Ovary (tissue), 9 donors: ENCODE data around the gene FGD5. TPM values are rescaled to one million over a fixed set of nuclear protein-coding genes. Genes with fewer than 3 reads are reported as not detected.
A peak's percentile ranks its signal among the peaks of the same experiment; 100 is the strongest.

Experiments
- DNase-seq, 5 donors: peaks; one replicate each; pipeline ENCODE4 v3.0.0-alpha.2; 2019 to 2020
- H3K27ac ChIP-seq, 2 donors: fragments of 200-600 bp; one replicate each; pipeline versions ENCODE4 v1.5.1 to v1.8.0; 2019 to 2022
- H3K27me3 ChIP-seq: fragments of 200-600 bp; one replicate; pipeline ENCODE4 v1.8.0; 2022
- H3K36me3 ChIP-seq: fragments of 200-600 bp; sonication (generic); one replicate; pipeline ENCODE4 v1.5.1; 2019
- H3K4me1 ChIP-seq: one replicate; pipeline ENCODE4 v1.8.1; 2013; ENCODE audit warnings: mild to moderate bottlenecking, moderate library complexity; ENCODE audit not compliant: insufficient read depth
- H3K4me3 ChIP-seq: fragments of 200-600 bp; sonication (generic); one replicate; pipeline ENCODE4 v1.5.1; 2017
- H3K9me3 ChIP-seq, 2 donors: fragments of 200-600 bp in 1 of 2; sonication (generic) in 1 of 2; one replicate each; pipeline versions ENCODE4 v1.5.1 to v1.8.1; 2013 to 2019; ENCODE audit warnings: mild to moderate bottlenecking in 1 of 2, moderate library complexity in 1 of 2
- EP300 ChIP-seq: sonication (generic); formaldehyde crosslinking; IDR thresholded peaks from one replicate; pipeline ENCODE4 v1.6.1; 2017; ENCODE audit warnings: antibody characterized with exemption
- POLR2A ChIP-seq: fragments of 450-650 bp; IDR thresholded peaks from one replicate; pipeline ENCODE4 v1.6.1; 2017; ENCODE audit warnings: antibody characterized with exemption, mild to moderate bottlenecking, moderate library complexity
- WGBS, 3 donors: extraction: QIAGEN DNeasy Blood & Tissue Kit in 1 of 3; methylation state at CpG; one replicate each; pipeline versions ENCODE4 v1.1.5 to v1.1.7; 2013 to 2017; 5-methylcytosine and 5-hydroxymethylcytosine counted together
- intact Hi-C, 4 donors: fragments of 100-400 bp; cut with DNase I; formaldehyde crosslinking; loops; one replicate each; pipeline versions ENCODE4 v1.11.0 to v1.15.1; 2022 to 2023
- polyA plus RNA-seq, 2 donors: library from polyadenylated mRNA; stranded (reverse); fragments of 200-250 nt in 1 of 2; fragments of 350-450 nt in 1 of 2; fragmentation: Illumina TruSeq in 1 of 2; extraction: RNeasy Lipid Tissue Mini Kit (QIAGEN cat#74804) in 1 of 2; gene quantifications; one replicate each; pipeline ENCODE4 v1.2.3, GENCODE V29; 2013 to 2014
- total RNA-seq, 7 donors: library from RNA; depleted of rRNA in 2 of 7; stranded (reverse); fragments of >200 nt in 2 of 7; fragmentation: NEBNext Ultra II Directional in 3 of 7; extraction: Animal tissue kit (Norgen Biotek cat#: 25700) in 3 of 7; gene quantifications; one replicate each; pipeline versions ENCODE4 v1.1.0 to v1.2.4, GENCODE V29; 2016 to 2023
- TF ChIP-seq, protein P1 (sequence below), 3 donors: fragments of 450-650 bp in 2 of 3; fragments of 200-600 bp in 1 of 3; IDR thresholded peaks; one replicate each; pipeline versions ENCODE4 v1.5.1 to v1.8.0; 2016 to 2022; ENCODE audit warnings: antibody characterized with exemption in 3 of 3, mild to moderate bottlenecking in 1 of 3
- donor health status: DM: no; HTN: no; CAD: no; lungs with moderate emphysema.
- donor health status: DM: no; HTN: no; CAD: no.
- donor health status: Bipolar disorder and iron deficiency.
- donor health status: DM: yes; HTN: yes; CAD: no.
- donor health status: DM: no; HTN: no; CAD: no.
- donor health status: DM: yes; HTN: yes; CAD: no.

Gene FGD5
- total and polyA plus RNA-seq, 9 donors = 5.1 to 38.3 (median 13.0) TPM

- H3K27ac ChIP-seq = no peak overlapping the region
- peak overlapping the region; percentile 82 for H3K4me3 ChIP-seq
- no peaks in the 10 kb centered on the region for H3K9me3 ChIP-seq
- H3K27me3 ChIP-seq = no peaks in the 10 kb centered on the region
- no peak for DNase-seq
- no peak for TF ChIP-seq EP300
- no peak for TF ChIP-seq POLR2A
- TF ChIP-seq, protein P1, sequence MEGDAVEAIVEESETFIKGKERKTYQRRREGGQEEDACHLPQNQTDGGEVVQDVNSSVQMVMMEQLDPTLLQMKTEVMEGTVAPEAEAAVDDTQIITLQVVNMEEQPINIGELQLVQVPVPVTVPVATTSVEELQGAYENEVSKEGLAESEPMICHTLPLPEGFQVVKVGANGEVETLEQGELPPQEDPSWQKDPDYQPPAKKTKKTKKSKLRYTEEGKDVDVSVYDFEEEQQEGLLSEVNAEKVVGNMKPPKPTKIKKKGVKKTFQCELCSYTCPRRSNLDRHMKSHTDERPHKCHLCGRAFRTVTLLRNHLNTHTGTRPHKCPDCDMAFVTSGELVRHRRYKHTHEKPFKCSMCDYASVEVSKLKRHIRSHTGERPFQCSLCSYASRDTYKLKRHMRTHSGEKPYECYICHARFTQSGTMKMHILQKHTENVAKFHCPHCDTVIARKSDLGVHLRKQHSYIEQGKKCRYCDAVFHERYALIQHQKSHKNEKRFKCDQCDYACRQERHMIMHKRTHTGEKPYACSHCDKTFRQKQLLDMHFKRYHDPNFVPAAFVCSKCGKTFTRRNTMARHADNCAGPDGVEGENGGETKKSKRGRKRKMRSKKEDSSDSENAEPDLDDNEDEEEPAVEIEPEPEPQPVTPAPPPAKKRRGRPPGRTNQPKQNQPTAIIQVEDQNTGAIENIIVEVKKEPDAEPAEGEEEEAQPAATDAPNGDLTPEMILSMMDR (IDR thresholded peaks at IDR 0.05) = no peak
- 15 to 21% (median 20%) methylated on average over 4 of the region's 4 CpGs for WGBS, 3 donors
- no peaks in the 10 kb centered on the region for H3K36me3 ChIP-seq
- intact Hi-C loops = loop anchor here in 1 of 4 donors (10.0 kb wide), 1 partner anchor 771 kb away; the partner anchor contains the start of genes LSM3 and XPC
- H3K4me1 ChIP-seq = peaks cover 6% of the 10 kb centered on the region
These were observed 127.5 kb downstream of the FGD5 start for GRCh38 chr3:14946236-14946635.

- Histone ChIP-seq H3K27ac (peak overlapping the region; percentile 99 to 100), H3K27me3 (no peaks in the 10 kb centered on the region), H3K4me3 (peak overlapping the region; percentile 82), H3K4me1 (peaks cover 6% of the 10 kb centered on the region), H3K9me3 (no peaks in the 10 kb centered on the region), H3K36me3 (no peaks in the 10 kb centered on the region)
- intact Hi-C loops = loop anchor here in 1 of 4 donors (10.0 kb wide), 1 partner anchor 772 kb away; the partner anchor contains the start of genes LSM3 and XPC
- 0 to 1% (median 1%) methylated on average over 8 of the region's 8 CpGs for WGBS, 3 donors
- DNase-seq = no peak
- TF ChIP-seq, protein P1 (IDR thresholded peaks at IDR 0.05) = no peak
- TF ChIP-seq EP300 (no peak), POLR2A (no peak)
These were observed 128.0 kb downstream of the FGD5 start for GRCh38 chr3:14946739-14947099.

- H3K4me3 ChIP-seq = peak within 1 kb of the TSS; percentile 82
These were observed 128.5 kb downstream of the FGD5 start, which contains the start of gene NR2C2 for GRCh38 chr3:14947100-14947885. NR2C2 (plus strand) TSS chr3:14947583; CDS start chr3:15003915, 56,332 bp downstream.

GRCh38 chr3:14947886-14948608 is 129.3 kb downstream of the FGD5 start:
- H3K27me3 ChIP-seq = no peaks in the 10 kb centered on the region
- no peaks in the 10 kb centered on the region for H3K9me3 ChIP-seq
- intact Hi-C loops = loop anchor here in 1 of 4 donors (10.0 kb wide), 1 partner anchor 773 kb away; the partner anchor contains the start of genes LSM3 and XPC
- H3K27ac ChIP-seq = peak overlapping the region; percentile 99 to 100
- no peaks in the 10 kb centered on the region for H3K36me3 ChIP-seq
- H3K4me3 ChIP-seq = peak overlapping the region; percentile 82
- TF ChIP-seq POLR2A = peak; percentile 17
- TF ChIP-seq EP300 = no peak
- WGBS, 3 donors = 0 to 1% (median 1%) methylated on average over 40 to 74 of the region's 79 CpGs
- H3K4me1 ChIP-seq = peaks cover 6% of the 10 kb centered on the region
- peak; percentile 97 to 98 (median 98) for DNase-seq

More at GRCh38 chr3:14947100-14947885, 128.5 kb downstream of the FGD5 start, which contains the start of gene NR2C2:
- Histone ChIP-seq H3K4me1 (peaks cover 6% of the 10 kb centered on the region), H3K9me3 (no peaks in the 10 kb centered on the region), H3K27me3 (no peaks in the 10 kb centered on the region), H3K36me3 (no peaks in the 10 kb centered on the region), H3K27ac (peak within 1 kb of the TSS; percentile 99 to 100)
- intact Hi-C loops = loop anchor here in 1 of 4 donors (10.0 kb wide), 1 partner anchor 772 kb away; the partner anchor contains the start of genes LSM3 and XPC
- DNase-seq = peak; percentile 86 to 93 (median 90)
- TF ChIP-seq, protein P1 (IDR thresholded peaks at IDR 0.05) = no peak
- TF ChIP-seq EP300 = no peak
- peak; percentile 80 for TF ChIP-seq POLR2A
- 0% methylated on average over 12 to 108 of the region's 108 CpGs for WGBS, 3 donors
